SK-N-SH (cell line): ENCODE data around the gene FAM131C.

Source experiments
- CTCF ChIP-seq: fragments of 200-600 bp; sonication (generic); IDR thresholded peaks from 2 replicates; pipeline ENCODE4 v1.6.1; 2017; ENCODE audit warnings: antibody characterized with exemption, mild to moderate bottlenecking, moderate library complexity
- ELF1 ChIP-seq: IDR thresholded peaks from 2 replicates; pipeline ENCODE4 v1.4.0; 2012
- EP300 ChIP-seq, 2 experiments: IDR thresholded peaks; 2 replicates each; pipeline versions ENCODE4 v1.4.0 to v1.6.1; 2012; ENCODE audit warnings: borderline replicate concordance in 1 of 2, low read depth in 1 of 2, low read length in 1 of 2
- EZH2phosphoT487 ChIP-seq: fragments of 200-600 bp; sonication (generic); IDR thresholded peaks from 2 replicates; pipeline ENCODE4 v1.6.1; 2017; ENCODE audit warnings: low read depth, mixed run types, mild to moderate bottlenecking, antibody characterized with exemption, moderate library complexity, borderline replicate concordance
- FOXJ3 ChIP-seq: sonication (generic); formaldehyde crosslinking; IDR thresholded peaks from 2 replicates; pipeline ENCODE4 v1.5.1; 2020; ENCODE audit warnings: mild to moderate bottlenecking, missing genetic modification reagents
- FOXM1 ChIP-seq: IDR thresholded peaks from 2 replicates; pipeline ENCODE4 v1.4.0; 2012; ENCODE audit warnings: low read depth, mild to moderate bottlenecking
- MXI1 ChIP-seq: IDR thresholded peaks from 2 replicates; pipeline ENCODE4 v1.6.1; 2012; ENCODE audit warnings: mild to moderate bottlenecking, low read depth, low read length, improper control_type of control experiment
- NFIC ChIP-seq: IDR thresholded peaks from 2 replicates; pipeline ENCODE4 v1.4.0; 2012; ENCODE audit warnings: borderline replicate concordance
- POLR2AphosphoS5 ChIP-seq: IDR thresholded peaks from 2 replicates; pipeline ENCODE4 v1.6.1; 2012; ENCODE audit warnings: low read depth, low read length
- REST ChIP-seq: IDR thresholded peaks from 2 replicates; pipeline ENCODE4 v1.6.1; 2012; ENCODE audit warnings: mild to moderate bottlenecking, low read depth, low read length, moderate library complexity
- TAF1 ChIP-seq: IDR thresholded peaks from 2 replicates; pipeline ENCODE4 v1.6.1; 2012; ENCODE audit warnings: low read depth, mild to moderate bottlenecking, low read length, moderate library complexity, borderline replicate concordance
- TF ChIP-seq, protein P1 (sequence below): IDR thresholded peaks from 2 replicates; pipeline ENCODE4; 2012
- TF ChIP-seq, protein P2 (sequence below): fragments of 150-350 bp; IDR thresholded peaks from 2 replicates; pipeline ENCODE4 v1.6.1; 2017; ENCODE audit warnings: antibody characterized with exemption, low read length, low read depth, borderline replicate concordance

DNA sequence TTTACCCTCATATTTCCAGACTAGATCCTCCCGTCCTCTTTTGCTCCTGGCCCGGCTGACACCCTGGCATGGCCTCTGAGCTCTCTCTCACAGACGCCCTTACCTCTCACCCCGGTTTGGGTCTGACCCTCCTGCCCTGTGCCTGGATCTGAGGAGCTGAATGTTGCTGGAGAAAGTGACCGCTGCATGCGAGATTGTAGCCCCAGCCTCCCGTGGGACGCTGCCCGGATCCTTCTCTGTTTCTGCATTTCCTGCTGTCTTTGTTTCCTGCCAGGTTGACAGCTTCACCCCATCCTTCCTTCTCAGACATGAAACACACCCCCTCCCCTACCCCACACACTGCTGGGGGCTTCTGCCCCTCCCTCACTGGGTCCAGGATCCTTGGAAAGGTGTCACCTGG, 9.5 kb downstream of the FAM131C start:
- no peak for TF ChIP-seq EP300 (IDR thresholded peaks at IDR 0.05; ENCODE audit: borderline replicate concordance in 1 of 2, low read depth in 1 of 2, low read length in 1 of 2)
- TF ChIP-seq NFIC, result no peak
- no peak for TF ChIP-seq ELF1
- no peak for TF ChIP-seq CTCF
- no peak for TF ChIP-seq FOXJ3 (CRISPR knock-in tag)
- TF ChIP-seq MXI1, result no peak
- TF ChIP-seq POLR2AphosphoS5, result no peak
- no peak for TF ChIP-seq REST
- no peak for TF ChIP-seq EZH2phosphoT487
- no peak for TF ChIP-seq TAF1
- TF ChIP-seq FOXM1, result no peak
- TF ChIP-seq, protein P1, sequence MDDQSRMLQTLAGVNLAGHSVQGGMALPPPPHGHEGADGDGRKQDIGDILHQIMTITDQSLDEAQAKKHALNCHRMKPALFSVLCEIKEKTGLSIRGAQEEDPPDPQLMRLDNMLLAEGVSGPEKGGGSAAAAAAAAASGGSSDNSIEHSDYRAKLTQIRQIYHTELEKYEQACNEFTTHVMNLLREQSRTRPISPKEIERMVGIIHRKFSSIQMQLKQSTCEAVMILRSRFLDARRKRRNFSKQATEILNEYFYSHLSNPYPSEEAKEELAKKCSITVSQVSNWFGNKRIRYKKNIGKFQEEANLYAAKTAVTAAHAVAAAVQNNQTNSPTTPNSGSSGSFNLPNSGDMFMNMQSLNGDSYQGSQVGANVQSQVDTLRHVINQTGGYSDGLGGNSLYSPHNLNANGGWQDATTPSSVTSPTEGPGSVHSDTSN, result no peak
- TF ChIP-seq, protein P2, sequence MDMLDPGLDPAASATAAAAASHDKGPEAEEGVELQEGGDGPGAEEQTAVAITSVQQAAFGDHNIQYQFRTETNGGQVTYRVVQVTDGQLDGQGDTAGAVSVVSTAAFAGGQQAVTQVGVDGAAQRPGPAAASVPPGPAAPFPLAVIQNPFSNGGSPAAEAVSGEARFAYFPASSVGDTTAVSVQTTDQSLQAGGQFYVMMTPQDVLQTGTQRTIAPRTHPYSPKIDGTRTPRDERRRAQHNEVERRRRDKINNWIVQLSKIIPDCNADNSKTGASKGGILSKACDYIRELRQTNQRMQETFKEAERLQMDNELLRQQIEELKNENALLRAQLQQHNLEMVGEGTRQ, result no peak
